CD4-positive, alpha-beta T cell treated with Interleukin-6 at 100 ng/mL for 8 hours (primary cell): ENCODE data around the gene MALRD1.

ENCODE experiments used
- DNase-seq: peaks from one replicate; pipeline ENCODE4 v3.0.0-alpha.2; 2020; ENCODE audit warnings: mixed read lengths, low spot score

The MALRD1 gene

GRCh38 chr10:19782430-19783089 is 734.0 kb downstream of the MALRD1 start:
- no peak for DNase-seq

- DNase-seq = no peak
Measured at GRCh38 chr10:19783721-19784120, 735.1 kb downstream of the MALRD1 start.
